ENCODE data around the gene LRRC8E. TPM values are rescaled to one million over a fixed set of nuclear protein-coding genes. Genes with fewer than 3 reads are reported as not detected.

Gene LRRC8E
- total and polyA plus RNA-seq, 10 of the 15 experiments (the other 5 are each of a cell fraction or from before 2014, with no cell fraction given), result 0.04 to 0.32 (median 0.25) TPM; not detected in 7

- ATAC-seq (no peak), DNase-seq (ENCODE audit: low read depth, low spot score) (no peak), FAIRE-seq (no peak)
- H3K4me1 ChIP-seq (ENCODE audit: control insufficient read depth, insufficient read depth, low read length), result no peaks in the 10 kb centered on the region
- SMC1A ChIA-PET (ENCODE audit: uncharacterized antibody, unreplicated experiment), result no interaction called here
- intact Hi-C loops (cut with micrococcal nuclease; ENCODE audit: unreplicated experiment), result no loop called here
- no peak overlapping the region for H2AFZ ChIP-seq (ENCODE audit: control insufficient read depth, low read depth, low read length)
- POLR2A ChIA-PET, result no interaction called here
- H4K20me1 ChIP-seq (ENCODE audit: control insufficient read depth, insufficient read depth), result no peaks in the 10 kb centered on the region
- CTCF ChIA-PET, result no interaction called here
- in situ Hi-C loops (cut with MboI), result no loop called here
- H3K27me3 ChIP-seq (replicated peaks in 1 of 2; ENCODE audit: control insufficient read depth in 2 of 2, insufficient read depth in 2 of 2, low read length in 1 of 2), result peaks cover 0 to 2% of the 10 kb centered on the region in 2 experiments; a peak in 1 of 4 replicates
- no peaks in the 10 kb centered on the region for H3K9me3 ChIP-seq (replicated peaks; ENCODE audit: control insufficient read depth, insufficient read depth, low read length)
- RAD21 ChIA-PET (ENCODE audit: unreplicated experiment), result interaction anchor here (0.9 to 1.2 kb wide), 2 partner anchors 9 to 32 kb away, joined by 3 to 4 read pairs; partner anchors contain the start of gene SNAPC2
- peaks cover 0 to 16% of the 10 kb centered on the region in 2 experiments; a peak in 3 of 4 replicates for H3K36me3 ChIP-seq (ENCODE audit: control insufficient read depth in 2 of 2, insufficient read depth in 2 of 2, low read length in 1 of 2)
- peaks cover 5% of the 10 kb centered on the region for H3K79me2 ChIP-seq (ENCODE audit: control insufficient read depth, insufficient read depth, low read length)
- H3K4me2 ChIP-seq (ENCODE audit: control insufficient read depth, insufficient read depth), result no peak overlapping the region
- TF ChIP-seq ELK1 (IDR thresholded peaks at IDR 0.05; ENCODE audit: low read depth, low read length) (no peak), BCL11A (IDR thresholded peaks at IDR 0.05; ENCODE audit: low read depth, low read length) (no peak), CTCF (IDR thresholded peaks at IDR 0.05 in 2 of 3, conservative IDR thresholded peaks at IDR 0.05 in 1 of 3; ENCODE audit: control insufficient read depth in 2 of 3, extremely low read depth in 1 of 3, insufficient read depth in 1 of 3, low read depth in 3 of 3, low read length in 3 of 3) (no peak), ZNF384 (IDR thresholded peaks at IDR 0.05; ENCODE audit: borderline replicate concordance, low read depth, low read length) (no peak), SMAD1 (IDR thresholded peaks at IDR 0.05; ENCODE audit: low read depth, partially characterized antibody) (no peak), SIX5 (IDR thresholded peaks at IDR 0.05; ENCODE audit: low read depth, low read length, severe bottlenecking) (no peak), WRNIP1 (IDR thresholded peaks at IDR 0.05; ENCODE audit: borderline replicate concordance, low read depth, low read length) (no peak), PML (IDR thresholded peaks at IDR 0.05; ENCODE audit: low read length) (no peak), MLLT1 (IDR thresholded peaks at IDR 0.05) (no peak), PAX8 (IDR thresholded peaks at IDR 0.05) (no peak)
- no peak overlapping the region for H3K27ac ChIP-seq (ENCODE audit: control insufficient read depth, insufficient read depth)
- H3K9ac ChIP-seq (ENCODE audit: control insufficient read depth, insufficient read depth, low read length), result no peak overlapping the region
- H3K4me3 ChIP-seq, result no peak overlapping the region
- BruUV-seq (replicated peaks), result no TSS peak
- WGBS (ENCODE audit: insufficient coverage, insufficient replicate concordance, low lambda C conversion rate, missing lambda C conversion rate), result 92% methylated on average over 18 of the region's 18 CpGs
Measured at GRCh38 chr19:7911508-7912143, 23.3 kb downstream of the LRRC8E start.
